ENCODE measurements around the gene MLH3.
"Not testable (repeated sequence)": the region's sequence is repeated elsewhere in the genome, so short reads cannot be mapped to it uniquely, and the experiment has no call there.

MLH3 gene

DNA sequence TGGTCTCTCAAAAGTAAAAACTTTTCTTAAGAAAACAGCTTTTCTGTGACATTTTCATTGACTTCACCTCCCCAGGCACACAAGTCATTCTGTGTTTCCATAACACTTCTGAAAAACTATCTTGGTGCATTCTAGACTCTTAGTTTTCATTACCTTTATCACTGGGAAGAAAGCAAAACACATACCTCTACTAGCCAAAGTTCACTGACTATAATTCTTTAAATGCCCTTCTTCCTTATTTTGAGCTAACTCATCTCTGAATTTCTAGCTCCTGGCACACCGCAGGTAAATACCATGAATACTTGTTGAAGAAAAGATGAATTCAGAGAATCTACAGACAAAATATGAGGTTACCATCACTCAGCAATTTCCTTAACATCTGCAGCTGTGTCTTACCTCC, 21.1 kb downstream of the MLH3 start:
- DNase-seq (ENCODE audit: low read depth, low spot score) = no peak

GRCh38 chr14:75025876-75026275, 25.4 kb downstream of the MLH3 start:
- DNase-seq (ENCODE audit: low read depth, low spot score) = no peak

GRCh38 chr14:75025082-75025481, 26.2 kb downstream of the MLH3 start:
- DNase-seq (ENCODE audit: low read depth, low spot score) = no peak

- DNase-seq (ENCODE audit: low read depth, low spot score) = no peak
Observed at GRCh38 chr14:75023108-75023507, 28.2 kb downstream of the MLH3 start.

- peak; percentile 19 for DNase-seq (ENCODE audit: low read depth, low spot score)
Observed at GRCh38 chr14:75022655-75023054, 28.6 kb downstream of the MLH3 start.

DNA sequence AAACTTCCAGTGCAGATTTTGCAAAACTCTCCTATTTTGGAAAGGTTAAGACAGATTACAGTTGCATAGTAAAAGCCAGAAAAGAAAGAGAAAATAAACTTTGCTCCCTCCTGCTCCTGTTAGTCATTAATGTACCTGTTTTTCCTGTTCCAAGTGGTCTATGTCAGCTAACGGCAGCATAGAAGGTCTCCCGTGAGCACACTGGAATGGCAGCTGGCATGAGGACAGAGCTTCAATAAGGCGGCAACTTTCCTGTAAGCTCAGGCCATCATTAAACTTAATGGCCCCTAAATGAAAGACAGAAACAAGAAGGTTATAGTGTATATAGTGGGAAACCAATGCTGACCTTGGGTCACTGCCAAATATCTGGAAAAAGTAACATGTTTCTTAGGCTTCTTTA, 32.6 kb downstream of the MLH3 start:
- DNase-seq (ENCODE audit: low read depth, low spot score) = no peak

- no peak for DNase-seq (ENCODE audit: low read depth, low spot score)
Observed at GRCh38 chr14:75016815-75017214, 34.5 kb downstream of the MLH3 start.

- DNase-seq (ENCODE audit: low read depth, low spot score) = no peak
Observed at GRCh38 chr14:75015496-75015895, 35.8 kb downstream of the MLH3 start.

DNA sequence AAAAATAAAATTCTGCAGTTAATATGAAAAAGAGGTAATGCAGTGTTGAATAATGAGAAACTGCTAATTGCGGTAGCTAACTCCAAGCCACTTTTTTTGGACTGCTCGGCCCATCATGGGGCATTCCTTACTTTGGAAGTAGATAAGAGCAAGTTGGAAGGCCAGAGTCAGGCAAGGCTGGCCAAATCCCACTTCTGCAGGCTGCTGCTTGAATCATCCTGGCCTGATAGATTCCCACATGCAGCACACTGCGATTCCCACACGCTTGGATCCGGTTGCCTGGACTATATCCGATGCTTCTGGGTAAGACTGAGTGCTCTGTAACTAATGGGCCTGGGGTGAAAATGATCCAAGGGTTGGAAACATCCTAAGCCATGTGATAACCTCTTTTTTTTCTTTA, 38.0 kb downstream of the MLH3 start:
- DNase-seq (ENCODE audit: low read depth, low spot score) = no peak

GRCh38 chr14:75011356-75011994, 39.8 kb downstream of the MLH3 start:
- no peak for DNase-seq (ENCODE audit: low read depth, low spot score)

GRCh38 chr14:75010472-75011093, 40.7 kb downstream of the MLH3 start:
- DNase-seq (ENCODE audit: low read depth, low spot score) = no peak

DNA sequence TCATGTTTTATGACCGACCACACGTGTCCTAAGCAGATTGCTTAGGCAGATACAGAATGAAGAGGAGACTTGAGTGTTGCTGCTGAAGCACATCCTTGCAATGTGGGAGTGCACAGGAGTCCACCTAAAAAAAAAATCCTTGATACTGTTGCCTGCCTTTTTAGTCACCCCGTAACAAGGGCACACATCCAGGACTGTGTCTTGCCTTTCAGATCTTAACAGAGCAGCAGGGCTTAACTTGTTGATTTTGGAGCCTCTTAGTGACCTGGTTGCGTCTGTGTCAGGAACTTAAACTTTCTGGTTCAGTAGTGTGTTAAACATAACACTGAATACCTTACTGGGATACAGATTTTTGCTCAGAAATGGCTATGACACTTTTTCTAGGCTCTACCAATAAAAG, 42.1 kb downstream of the MLH3 start:
- no peak for DNase-seq (ENCODE audit: low read depth, low spot score)

- no peak for DNase-seq (ENCODE audit: low read depth, low spot score)
Observed at GRCh38 chr14:75005357-75005756, 45.9 kb downstream of the MLH3 start.

DNA sequence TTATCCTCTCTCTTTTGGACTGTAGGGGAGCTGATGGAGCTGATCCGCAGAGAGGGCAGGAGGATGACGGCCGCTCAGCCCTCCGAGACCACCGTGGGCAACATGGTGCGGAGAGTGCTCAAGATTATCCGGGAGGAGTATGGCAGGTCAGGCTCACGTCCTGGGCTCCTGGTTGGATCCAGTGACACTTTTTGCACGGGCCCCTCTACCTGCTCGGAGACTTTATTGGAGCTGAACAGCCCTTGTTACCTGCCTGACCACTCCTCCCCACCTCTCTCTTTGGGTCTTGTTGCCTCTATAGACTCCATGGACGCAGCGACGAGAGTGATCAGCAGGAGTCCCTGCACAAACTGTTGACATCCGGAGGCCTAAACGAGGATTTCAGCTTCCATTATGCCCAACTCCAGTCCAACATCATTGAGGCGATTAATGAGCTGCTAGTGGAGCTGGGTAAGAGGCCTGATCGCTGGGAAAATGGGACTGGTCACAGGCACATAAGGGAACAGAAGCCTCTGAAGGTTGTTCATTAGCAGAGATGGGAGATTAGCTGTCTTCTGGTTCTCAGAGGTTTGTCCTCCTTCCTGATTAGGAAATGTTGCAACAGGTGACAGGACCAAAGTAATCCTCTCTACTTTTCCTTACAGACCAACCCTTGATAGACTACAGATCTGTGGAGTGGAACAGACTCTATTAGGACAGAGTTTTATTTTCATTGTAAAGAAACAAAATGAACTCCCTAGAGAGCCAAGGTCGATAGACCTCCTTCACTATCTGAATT, 47.8 kb downstream of the MLH3 start:
- no peak for DNase-seq (ENCODE audit: low read depth, low spot score)

GRCh38 chr14:75002392-75003249, 48.6 kb downstream of the MLH3 start, which contains the start of gene EIF2B2:
Gene EIF2B2, plus strand, starts transcription at chr14:75002921. Its CDS starts 70 bp downstream, at chr14:75002991.
- peak; percentile 100 for DNase-seq (ENCODE audit: low read depth, low spot score)

DNA sequence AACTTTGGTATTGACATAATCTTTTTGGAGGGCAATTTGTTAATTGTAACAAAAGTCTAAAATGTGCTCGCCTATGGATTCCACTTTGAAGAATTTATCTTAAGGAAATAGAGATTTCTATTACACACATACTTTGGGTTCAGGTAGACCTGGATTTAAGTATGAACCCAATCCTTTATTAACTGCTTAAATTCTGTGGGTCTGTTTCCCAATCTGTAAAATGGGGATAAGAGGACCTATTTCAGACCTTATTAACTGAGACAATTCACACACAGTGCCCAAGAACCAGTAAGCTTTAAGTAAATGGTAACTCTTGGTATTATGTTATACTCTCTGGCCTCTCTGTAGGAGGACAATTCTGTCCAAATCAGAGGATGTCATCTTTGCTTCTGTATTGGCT, 49.4 kb downstream of the MLH3 start:
- DNase-seq (ENCODE audit: low read depth, low spot score) = no peak

- no peak for DNase-seq (ENCODE audit: low read depth, low spot score)
Observed at GRCh38 chr14:75001261-75001660, 50.0 kb downstream of the MLH3 start.

DNA sequence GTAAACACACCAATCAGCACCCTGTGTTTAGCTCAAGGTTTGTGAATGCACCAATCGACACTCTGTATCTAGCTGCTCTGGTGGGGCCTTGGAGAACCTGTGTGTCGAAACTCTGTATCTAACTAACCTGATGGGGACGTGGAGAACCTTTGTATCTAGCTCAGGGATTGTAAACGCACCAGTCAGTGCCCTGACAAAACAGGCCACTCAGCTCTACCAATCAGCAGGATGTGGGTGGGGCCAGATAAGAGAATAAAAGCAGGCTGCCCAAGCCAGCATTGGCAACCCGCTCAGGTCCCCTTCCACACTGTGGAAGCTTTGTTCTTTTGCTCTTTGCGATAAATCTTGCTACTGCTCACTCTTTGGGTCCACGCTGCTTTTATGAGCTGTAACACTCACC, 55.5 kb downstream of the MLH3 start:
- not testable (repeated sequence) for DNase-seq (ENCODE audit: low read depth, low spot score)

GRCh38 chr14:74994182-74994581, 57.1 kb downstream of the MLH3 start:
- not testable (repeated sequence) for DNase-seq (ENCODE audit: low read depth, low spot score)

DNA sequence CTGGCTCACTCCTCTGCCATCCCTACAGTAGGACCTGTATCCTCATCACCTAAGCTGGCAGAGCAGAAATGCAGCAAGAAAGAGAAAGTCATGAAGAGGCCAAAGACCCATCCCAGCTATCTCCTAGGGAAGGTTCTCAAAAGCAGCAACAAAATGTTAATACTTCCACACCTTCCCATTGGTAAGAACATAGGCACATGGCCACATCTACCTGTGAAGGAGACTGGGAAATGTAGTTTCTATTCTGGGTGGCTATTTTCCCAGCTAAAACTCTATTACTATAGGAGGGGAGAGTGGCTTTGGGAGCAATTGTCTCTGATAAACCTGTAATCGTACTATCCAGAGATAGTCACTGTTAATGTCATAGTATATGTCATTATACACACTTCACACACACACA, 62.3 kb downstream of the MLH3 start:
- DNase-seq (ENCODE audit: low read depth, low spot score) = no peak

GRCh38 chr14:74988131-74988530, 63.1 kb downstream of the MLH3 start:
- no peak for DNase-seq (ENCODE audit: low read depth, low spot score)

- DNase-seq (ENCODE audit: low read depth, low spot score) = no peak
Observed at GRCh38 chr14:74985806-74986205, 65.5 kb downstream of the MLH3 start.
